ENCODE measurements around the gene ADARB1.

DNA sequence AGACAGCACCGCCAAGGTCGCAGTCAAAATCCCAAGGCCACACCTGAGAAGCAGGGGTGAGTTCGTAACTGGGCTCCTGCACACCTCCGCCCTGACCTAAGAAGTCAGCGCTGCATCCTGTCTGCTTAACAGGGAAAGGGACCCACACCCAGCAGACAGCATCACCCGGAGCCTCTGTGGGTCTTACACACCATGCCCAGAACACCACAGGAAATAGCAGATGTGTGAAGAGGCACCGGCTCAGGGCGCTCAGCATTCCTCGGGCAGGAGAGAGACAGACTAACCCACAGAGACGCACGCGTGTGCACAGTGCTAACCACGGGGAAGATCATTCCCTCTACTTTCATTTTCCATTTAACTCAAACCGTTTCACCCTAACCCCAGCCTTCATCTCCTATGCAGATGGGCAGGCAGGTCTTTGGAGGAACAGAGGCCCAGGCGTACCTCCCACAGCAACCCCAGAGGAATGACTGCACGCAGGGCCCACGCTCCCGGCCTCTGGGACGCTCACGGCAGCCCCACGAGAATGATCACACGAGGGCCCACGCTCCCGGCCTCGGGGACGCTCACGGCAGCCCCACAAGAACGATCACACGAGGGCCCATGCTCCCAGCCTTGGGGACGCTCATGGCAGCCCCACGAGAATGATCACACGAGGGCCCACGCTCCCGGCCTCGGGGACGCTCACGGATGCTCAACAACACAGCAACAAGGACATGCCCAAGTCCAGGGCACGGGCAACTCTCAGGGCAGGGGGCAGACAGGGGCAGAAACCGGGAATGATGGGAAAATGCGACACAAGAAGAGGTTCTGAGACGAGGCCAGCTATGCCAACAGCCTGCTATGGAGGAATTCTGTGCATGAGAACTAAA is 192.4 kb downstream of the ADARB1 start:
- TF ChIP-seq, protein P1, sequence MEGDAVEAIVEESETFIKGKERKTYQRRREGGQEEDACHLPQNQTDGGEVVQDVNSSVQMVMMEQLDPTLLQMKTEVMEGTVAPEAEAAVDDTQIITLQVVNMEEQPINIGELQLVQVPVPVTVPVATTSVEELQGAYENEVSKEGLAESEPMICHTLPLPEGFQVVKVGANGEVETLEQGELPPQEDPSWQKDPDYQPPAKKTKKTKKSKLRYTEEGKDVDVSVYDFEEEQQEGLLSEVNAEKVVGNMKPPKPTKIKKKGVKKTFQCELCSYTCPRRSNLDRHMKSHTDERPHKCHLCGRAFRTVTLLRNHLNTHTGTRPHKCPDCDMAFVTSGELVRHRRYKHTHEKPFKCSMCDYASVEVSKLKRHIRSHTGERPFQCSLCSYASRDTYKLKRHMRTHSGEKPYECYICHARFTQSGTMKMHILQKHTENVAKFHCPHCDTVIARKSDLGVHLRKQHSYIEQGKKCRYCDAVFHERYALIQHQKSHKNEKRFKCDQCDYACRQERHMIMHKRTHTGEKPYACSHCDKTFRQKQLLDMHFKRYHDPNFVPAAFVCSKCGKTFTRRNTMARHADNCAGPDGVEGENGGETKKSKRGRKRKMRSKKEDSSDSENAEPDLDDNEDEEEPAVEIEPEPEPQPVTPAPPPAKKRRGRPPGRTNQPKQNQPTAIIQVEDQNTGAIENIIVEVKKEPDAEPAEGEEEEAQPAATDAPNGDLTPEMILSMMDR (IDR thresholded peaks at IDR 0.05; ENCODE audit: borderline replicate concordance, extremely low read depth, low read length, poor library complexity, severe bottlenecking): no peak
- TF ChIP-seq EZH2 (IDR thresholded peaks at IDR 0.05; ENCODE audit: borderline replicate concordance, low read depth, low read length, severe bottlenecking): no peak
